Dermis microvascular lymphatic vessel endothelial cell (primary cell): ENCODE results near the gene ZSCAN9. TPM values are rescaled to one million over a fixed set of nuclear protein-coding genes. Genes with fewer than 3 reads are reported as not detected.

Experiments used
- DNase-seq, 2 donors: peaks; one replicate each; pipeline versions ENCODE4 v3.0.0 to v3.0.0-alpha.2; 2010; ENCODE audit warnings: low read depth in 2 of 2
- total RNA-seq: library from RNA; depleted of rRNA; stranded (reverse); fragments of >200 nt; gene quantifications from 2 replicates; pipeline ENCODE4 v1.2.1, GENCODE V29; 2014

Gene ZSCAN9
- 6.5 and 8.6 TPM in 2 replicates for total RNA-seq

GRCh38 chr6:28225056-28225834 lies at the start of gene ZSCAN9:
TSS of gene ZSCAN9 (plus strand) at chr6:28225275. CDS start at chr6:28227085, 1,810 bp downstream.
- peak; percentile 65 to 88 for DNase-seq

DNA sequence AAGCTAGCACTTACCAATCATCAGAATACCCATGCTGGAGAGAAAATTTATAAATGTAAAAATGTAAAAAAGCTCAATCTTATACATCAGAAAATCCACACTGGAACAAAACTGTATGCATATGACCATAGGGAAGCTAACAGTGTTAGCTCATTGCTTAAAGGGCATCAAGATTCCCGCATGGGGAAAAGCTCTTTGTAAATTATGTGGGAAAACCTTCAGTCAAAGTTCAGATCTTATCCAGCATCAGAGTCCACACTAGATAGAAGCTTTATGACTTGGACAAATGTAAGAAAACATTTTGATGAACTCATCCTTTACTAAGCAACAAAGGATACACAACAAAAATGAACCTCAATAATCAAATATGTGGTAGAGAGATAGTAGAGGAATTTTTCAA lies 48.7 kb upstream of the ZSCAN9 start:
- no peak for DNase-seq

GRCh38 chr6:28182255-28182654 lies 42.8 kb upstream of the ZSCAN9 start:
- no peak for DNase-seq

- DNase-seq, result no peak
Measured at GRCh38 chr6:28188111-28188979, 36.7 kb upstream of the ZSCAN9 start.

DNA sequence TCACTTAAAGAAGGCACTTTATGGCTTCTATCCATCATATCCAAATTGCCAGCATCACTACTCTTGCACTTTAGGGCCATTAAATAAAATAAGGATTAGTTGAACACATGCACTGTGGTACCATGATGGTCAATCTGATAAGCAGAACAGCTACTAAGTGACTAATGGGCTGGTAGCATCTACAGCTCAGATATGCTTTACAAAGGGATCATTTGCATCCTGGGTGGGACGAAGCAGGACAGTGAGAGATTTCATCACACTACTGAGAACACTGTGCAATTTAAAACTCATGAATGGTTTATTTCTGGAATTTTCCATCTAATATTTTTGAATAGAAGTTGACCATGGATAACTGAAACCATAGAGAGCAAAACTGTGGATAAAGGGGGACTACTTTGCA lies 25.1 kb upstream of the ZSCAN9 start:
- no peak for DNase-seq

DNA sequence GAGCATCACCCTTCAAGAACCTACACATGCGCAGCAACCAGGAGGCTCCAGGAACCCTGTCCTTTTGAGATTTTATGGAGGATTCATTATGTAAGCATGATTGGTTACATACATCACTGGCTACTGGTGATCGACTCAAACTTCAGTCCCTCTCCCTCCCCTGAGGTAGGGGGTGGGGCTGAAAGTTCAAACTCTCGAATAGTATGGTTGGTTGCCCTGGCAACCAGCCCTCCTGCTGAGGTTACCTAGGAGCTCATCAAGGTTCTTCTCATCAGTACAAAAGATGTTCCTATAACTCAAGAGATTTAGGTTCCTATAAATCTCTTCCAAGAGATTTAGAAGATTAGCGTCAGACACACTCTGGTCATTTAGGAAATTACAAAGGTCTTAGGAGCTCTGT lies 21.9 kb upstream of the ZSCAN9 start:
- no peak for DNase-seq

DNA sequence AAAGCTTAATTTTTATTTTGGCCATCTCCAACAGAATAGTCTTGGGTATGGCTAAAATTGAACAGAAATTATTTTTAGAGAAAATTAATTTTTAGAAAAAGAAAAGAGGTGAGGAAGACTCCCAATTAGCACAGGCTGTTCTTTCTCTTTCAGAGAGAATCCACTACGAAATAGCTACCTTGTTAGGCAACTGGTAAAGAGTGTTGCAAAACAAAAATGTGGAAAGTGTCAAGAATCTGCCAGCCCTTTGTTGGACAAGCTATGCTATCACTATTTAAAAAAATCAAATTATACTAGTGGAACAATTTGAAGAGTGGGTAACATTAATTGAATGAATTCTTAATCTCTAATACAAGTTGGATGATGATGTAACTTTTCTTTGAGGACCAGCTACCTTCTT lies 19.2 kb upstream of the ZSCAN9 start:
- DNase-seq, result no peak

- no peak for DNase-seq
Measured at GRCh38 chr6:28206527-28206926, 18.5 kb upstream of the ZSCAN9 start.

DNA sequence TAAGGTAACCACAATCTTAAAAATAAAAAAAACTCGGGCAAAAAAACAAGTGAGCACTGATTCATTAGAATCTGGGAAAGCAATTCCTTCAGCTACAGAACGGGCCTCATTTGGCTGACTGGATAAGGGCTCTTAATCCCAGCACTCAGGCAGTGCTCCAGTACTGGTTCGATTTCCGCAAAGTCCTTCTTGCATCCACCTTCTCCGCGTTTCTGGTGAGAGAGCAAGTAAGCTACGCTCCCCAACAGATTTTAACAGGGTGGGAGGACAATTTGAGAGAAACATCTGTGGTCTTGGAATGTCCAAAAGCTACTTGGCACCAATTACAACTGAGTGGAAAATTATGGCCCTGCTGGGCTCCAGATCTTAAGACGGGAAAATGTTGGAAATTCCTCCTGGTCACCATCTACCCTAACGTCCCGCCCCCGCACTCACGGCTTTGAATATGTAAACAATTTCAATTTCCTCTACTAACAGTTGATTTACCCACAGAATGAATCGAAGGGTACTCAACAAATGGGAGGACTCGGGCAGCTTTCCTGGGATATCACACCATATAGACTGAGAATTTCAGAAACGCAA lies 18.1 kb upstream of the ZSCAN9 start:
- DNase-seq, result no peak

DNA sequence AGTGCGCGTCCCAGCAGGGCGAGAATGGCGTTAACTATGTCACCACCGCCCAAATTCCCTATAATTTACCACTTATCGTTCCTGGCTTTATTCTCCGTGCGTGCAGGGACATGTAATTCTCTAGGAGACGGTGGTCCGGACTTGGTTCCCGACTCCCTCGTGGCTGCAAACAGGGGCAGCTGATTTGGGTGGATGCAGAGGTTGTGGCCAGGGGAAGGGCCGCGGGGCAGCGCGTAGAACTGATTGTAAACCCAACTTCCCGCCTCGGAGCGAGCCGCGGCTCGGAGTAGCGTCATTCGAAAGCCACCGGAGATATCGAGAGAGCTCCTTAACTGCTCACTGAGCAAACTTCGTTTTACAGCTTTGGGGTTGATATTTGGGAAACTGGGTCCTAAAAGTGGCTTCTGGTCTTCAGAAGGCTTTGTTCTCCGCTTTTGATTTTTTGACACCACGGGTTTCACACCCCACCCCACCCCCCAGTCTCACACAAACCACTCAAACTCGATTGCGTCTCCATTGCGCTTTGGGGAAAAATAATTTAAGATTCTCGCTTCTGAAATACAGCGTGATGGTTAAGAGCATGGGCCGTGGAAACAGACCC lies 17.5 kb upstream of the ZSCAN9 start:
- DNase-seq, result peak in 1 of 2 donors; percentile 51

DNA sequence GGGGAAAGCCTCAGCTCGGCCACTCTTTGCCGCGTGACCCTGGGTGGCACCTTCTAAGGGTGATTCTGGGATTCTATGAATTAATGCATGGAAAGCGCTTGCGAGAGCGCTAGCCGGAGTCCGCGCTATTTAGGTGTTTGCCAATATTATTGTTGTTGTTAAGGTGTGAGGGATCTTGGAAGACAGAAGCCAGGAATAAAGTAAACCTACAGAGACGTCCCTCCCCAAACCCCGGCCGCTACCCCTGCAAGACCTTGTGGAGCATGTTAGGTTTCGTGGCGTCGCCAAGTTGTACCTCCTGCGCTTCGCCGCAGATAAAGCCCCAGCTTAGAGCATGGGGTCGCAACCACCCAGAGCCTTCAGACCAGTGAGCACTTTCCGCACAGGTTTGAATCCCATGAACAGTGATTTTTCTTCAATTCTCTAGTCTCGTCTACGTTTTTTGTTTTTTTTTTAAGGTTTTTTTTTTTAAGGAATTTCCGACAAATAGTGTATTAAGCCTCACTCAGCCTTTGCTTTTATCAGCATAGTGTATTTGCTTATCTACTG lies 16.9 kb upstream of the ZSCAN9 start:
- no peak for DNase-seq

GRCh38 chr6:28209753-28210535 lies 15.1 kb upstream of the ZSCAN9 start:
- no peak for DNase-seq

DNA sequence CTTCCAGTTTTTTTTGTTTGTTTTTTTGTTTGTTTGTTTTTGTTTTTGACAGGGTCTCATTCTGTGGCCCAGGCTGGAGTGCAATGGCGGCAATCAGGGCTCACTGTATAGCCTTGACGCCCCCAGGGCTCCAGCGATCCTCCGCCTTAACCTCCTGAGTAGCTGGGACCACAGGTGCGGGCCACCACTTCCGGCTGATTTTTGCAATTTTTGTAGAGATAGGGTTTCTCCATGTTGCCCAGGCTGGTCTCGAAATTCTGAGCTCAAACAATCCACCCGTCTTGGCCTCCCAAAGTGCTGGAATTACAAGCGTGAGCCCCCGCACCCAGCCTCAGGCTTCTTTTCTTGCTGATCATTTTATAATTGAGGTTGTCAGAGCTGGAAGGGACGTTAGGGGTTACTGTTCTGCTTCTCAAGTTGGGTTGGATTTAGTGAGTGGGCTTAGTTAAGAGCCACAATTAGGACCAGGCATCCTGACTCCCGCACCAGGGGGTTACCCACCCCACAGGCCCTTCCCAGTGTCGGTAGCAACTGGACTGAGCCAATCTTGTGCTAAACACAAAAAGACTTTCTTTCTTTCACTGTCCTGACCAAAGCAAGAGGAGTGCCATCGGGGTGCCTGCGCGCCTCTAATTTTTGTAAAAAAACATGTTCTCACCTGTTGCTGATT lies 13.1 kb upstream of the ZSCAN9 start:
- no peak for DNase-seq

- peak; percentile 41 to 77 for DNase-seq
Measured at GRCh38 chr6:28212510-28213212, 12.4 kb upstream of the ZSCAN9 start.

DNA sequence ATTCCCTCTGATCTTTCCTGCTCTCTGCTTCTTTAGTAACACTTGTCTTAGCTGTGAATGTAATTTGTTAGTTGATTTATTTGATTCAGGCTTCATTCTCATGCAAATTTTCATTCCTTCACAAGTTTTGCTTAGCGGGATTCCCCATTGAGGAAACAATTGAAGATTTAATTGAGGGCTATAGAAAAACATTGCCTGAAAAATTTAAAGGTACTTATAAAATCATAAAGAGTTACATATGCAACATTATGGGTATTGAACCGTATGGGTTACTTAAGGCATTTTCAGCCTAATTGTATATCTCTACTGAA lies 11.9 kb upstream of the ZSCAN9 start:
- DNase-seq, result no peak

DNA sequence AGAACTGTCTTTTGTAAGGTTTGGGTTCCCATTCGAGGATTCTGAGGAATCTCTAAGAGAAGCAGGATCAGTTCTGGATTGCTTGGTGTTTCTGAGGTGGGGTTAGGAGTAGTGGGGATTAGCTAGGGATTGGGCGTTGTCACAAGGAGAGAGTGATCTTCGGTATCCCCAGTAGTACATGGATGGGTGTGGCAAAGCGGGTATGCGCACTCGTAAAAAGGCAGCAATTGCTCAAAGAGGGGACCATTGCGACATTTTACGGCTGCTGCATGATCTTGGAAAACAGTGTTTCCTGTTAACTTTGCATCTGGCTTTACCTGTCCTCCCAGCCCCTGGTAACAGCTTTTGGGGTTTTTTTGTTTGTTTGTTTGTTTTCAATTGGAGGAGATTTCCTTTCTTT lies 9.7 kb upstream of the ZSCAN9 start:
- DNase-seq, result no peak

DNA sequence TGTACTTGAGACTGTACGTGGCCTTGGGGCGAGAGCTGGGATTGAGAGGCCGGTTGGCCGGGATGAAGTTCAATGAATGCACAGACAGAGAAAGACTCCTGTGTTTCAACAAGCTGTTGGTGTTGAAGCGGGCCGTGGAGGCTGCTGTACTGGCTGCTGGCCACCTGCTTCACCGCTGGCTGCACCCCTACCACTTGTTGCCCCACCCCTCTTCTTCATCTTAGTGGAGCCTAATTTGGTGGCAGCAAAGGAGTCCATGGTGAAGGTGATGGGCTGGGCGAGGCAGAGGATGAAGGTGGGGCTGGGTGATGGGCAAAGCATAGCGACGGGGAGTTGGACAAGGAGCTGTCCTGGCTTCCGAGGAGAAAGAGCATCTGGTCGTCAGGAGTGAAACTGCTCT lies 7.2 kb upstream of the ZSCAN9 start:
- DNase-seq, result no peak

DNA sequence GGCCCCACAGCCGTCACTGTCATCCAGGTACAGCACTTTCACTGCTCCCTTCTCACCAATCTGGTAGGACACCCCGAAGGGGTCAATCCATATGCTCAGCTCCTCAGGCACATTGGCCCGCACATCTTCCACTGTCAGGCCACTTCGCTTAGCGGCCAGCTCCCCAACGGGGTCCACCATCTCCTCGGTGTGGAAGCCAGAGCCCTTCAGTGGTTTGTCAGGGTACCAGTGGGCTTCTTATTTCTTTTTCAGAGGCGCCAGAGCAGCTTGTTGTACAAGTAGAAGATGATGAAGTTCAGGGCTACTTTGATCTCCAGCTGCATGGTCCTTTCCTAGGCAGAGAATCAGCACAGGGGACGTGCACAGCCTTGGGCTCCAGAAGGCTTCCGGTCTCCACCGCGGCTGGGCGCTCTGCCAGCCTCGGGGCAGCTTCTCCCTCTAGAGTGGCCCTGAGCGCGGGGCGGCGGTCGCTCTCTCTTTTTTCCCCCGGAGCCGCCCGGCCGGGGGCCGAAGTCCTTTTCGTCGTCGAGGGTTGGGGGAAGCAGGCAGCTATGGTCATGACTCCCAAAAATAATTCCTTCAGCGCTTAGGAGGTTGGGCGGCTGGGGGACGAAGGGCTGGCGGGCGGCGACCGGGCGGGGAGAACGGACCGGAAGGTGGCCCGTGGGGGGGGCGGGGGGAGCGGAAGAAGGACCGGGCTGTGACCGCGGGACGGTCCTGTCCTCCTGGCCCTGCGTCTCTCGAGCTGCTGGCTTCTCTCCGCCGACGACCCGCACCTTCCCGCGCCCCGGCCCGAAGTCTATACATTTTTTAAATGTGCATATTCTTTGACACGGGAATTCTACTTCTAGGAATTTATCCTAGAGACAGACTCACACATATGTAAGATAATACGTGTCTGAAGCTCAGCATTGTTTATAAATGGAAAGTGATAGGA lies 6.5 kb upstream of the ZSCAN9 start:
- DNase-seq, result peak in 1 of 2 donors; percentile 56
